HEK293 (cell line): Measurements from ENCODE around the gene MST1R.

Experiments
- HOXD13 ChIP-seq: sonication (generic); formaldehyde crosslinking; IDR thresholded peaks from 2 replicates; pipeline ENCODE4 v1.8.0; 2022; ENCODE audit warnings: missing genetic modification reagents, borderline replicate concordance
- MYNN ChIP-seq: fragments of 450-650 bp; formaldehyde crosslinking; IDR thresholded peaks from 2 replicates; pipeline ENCODE4 v1.5.1; 2016; ENCODE audit warnings: missing biosample characterization, missing genetic modification characterization, borderline replicate concordance
- TCF7L2 ChIP-seq: IDR thresholded peaks from 2 replicates; pipeline ENCODE4 v1.6.1; 2011; ENCODE audit warnings: low read depth, mild to moderate bottlenecking, inconsistent platforms, low read length, moderate library complexity, borderline replicate concordance
- ZNF174 ChIP-seq: fragments of 450-650 bp; formaldehyde crosslinking; IDR thresholded peaks from 2 replicates; pipeline ENCODE4 v1.5.0; 2017; ENCODE audit warnings: missing biosample characterization, mild to moderate bottlenecking, missing genetic modification characterization
- ZNF426 ChIP-seq: fragments of 450-650 bp; formaldehyde crosslinking; IDR thresholded peaks from 2 replicates; pipeline ENCODE4 v1.5.1; 2017; ENCODE audit warnings: missing biosample characterization, missing genetic modification characterization, mild to moderate bottlenecking, inconsistent platforms, moderate library complexity
- ZNF776 ChIP-seq: fragments of 450-650 bp; formaldehyde crosslinking; IDR thresholded peaks from 2 replicates; pipeline ENCODE4 v1.5.0; 2017; ENCODE audit warnings: missing biosample characterization, missing genetic modification characterization, borderline replicate concordance
- TF ChIP-seq, protein P1 (sequence below): fragments of 450-650 bp; formaldehyde crosslinking; IDR thresholded peaks from 2 replicates; pipeline ENCODE4 v1.5.1; 2016; ENCODE audit warnings: missing biosample characterization, missing genetic modification characterization
- TF ChIP-seq, protein P2 (sequence below): fragments of 450-650 bp; formaldehyde crosslinking; IDR thresholded peaks from 2 replicates; pipeline ENCODE4 v1.5.1; 2017; ENCODE audit warnings: missing biosample characterization, missing genetic modification characterization
- TF ChIP-seq, protein P3 (sequence below): fragments of 450-650 bp; formaldehyde crosslinking; IDR thresholded peaks from 2 replicates; pipeline ENCODE4 v1.5.1; 2016; ENCODE audit warnings: missing biosample characterization, missing genetic modification characterization

DNA sequence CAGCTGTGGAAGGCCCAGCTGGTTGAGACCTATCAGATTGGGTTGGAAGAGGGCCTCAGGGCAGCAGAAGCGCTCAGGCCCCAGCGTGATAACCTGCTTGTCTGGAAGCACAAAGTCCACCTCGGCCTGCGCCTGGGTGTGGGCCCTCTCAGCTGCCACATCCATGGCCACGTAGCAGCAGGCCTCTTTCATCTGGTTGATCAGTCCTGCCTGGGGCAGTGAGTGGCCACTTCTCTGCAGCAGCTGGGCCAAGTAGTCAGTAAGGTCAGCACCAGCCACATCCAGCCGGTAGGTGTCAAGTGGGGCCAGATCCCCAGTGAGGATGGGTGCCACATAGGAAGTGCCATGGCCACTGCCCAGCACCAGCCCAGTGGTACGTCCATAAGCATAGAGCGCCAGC is 30.1 kb downstream of the MST1R start:
- no peak for TF ChIP-seq HOXD13 (CRISPR knock-in tag)
- TF ChIP-seq, protein P1, sequence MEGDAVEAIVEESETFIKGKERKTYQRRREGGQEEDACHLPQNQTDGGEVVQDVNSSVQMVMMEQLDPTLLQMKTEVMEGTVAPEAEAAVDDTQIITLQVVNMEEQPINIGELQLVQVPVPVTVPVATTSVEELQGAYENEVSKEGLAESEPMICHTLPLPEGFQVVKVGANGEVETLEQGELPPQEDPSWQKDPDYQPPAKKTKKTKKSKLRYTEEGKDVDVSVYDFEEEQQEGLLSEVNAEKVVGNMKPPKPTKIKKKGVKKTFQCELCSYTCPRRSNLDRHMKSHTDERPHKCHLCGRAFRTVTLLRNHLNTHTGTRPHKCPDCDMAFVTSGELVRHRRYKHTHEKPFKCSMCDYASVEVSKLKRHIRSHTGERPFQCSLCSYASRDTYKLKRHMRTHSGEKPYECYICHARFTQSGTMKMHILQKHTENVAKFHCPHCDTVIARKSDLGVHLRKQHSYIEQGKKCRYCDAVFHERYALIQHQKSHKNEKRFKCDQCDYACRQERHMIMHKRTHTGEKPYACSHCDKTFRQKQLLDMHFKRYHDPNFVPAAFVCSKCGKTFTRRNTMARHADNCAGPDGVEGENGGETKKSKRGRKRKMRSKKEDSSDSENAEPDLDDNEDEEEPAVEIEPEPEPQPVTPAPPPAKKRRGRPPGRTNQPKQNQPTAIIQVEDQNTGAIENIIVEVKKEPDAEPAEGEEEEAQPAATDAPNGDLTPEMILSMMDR (tag by site-specific recombination): no peak
- no peak for TF ChIP-seq ZNF174 (tag by site-specific recombination)
- TF ChIP-seq, protein P2, sequence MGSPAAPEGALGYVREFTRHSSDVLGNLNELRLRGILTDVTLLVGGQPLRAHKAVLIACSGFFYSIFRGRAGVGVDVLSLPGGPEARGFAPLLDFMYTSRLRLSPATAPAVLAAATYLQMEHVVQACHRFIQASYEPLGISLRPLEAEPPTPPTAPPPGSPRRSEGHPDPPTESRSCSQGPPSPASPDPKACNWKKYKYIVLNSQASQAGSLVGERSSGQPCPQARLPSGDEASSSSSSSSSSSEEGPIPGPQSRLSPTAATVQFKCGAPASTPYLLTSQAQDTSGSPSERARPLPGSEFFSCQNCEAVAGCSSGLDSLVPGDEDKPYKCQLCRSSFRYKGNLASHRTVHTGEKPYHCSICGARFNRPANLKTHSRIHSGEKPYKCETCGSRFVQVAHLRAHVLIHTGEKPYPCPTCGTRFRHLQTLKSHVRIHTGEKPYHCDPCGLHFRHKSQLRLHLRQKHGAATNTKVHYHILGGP (tag by site-specific recombination): no peak
- TF ChIP-seq TCF7L2: no peak
- no peak for TF ChIP-seq MYNN
- no peak for TF ChIP-seq ZNF426 (tag by site-specific recombination)
- no peak for TF ChIP-seq ZNF776 (tag by site-specific recombination)
- TF ChIP-seq, protein P3, sequence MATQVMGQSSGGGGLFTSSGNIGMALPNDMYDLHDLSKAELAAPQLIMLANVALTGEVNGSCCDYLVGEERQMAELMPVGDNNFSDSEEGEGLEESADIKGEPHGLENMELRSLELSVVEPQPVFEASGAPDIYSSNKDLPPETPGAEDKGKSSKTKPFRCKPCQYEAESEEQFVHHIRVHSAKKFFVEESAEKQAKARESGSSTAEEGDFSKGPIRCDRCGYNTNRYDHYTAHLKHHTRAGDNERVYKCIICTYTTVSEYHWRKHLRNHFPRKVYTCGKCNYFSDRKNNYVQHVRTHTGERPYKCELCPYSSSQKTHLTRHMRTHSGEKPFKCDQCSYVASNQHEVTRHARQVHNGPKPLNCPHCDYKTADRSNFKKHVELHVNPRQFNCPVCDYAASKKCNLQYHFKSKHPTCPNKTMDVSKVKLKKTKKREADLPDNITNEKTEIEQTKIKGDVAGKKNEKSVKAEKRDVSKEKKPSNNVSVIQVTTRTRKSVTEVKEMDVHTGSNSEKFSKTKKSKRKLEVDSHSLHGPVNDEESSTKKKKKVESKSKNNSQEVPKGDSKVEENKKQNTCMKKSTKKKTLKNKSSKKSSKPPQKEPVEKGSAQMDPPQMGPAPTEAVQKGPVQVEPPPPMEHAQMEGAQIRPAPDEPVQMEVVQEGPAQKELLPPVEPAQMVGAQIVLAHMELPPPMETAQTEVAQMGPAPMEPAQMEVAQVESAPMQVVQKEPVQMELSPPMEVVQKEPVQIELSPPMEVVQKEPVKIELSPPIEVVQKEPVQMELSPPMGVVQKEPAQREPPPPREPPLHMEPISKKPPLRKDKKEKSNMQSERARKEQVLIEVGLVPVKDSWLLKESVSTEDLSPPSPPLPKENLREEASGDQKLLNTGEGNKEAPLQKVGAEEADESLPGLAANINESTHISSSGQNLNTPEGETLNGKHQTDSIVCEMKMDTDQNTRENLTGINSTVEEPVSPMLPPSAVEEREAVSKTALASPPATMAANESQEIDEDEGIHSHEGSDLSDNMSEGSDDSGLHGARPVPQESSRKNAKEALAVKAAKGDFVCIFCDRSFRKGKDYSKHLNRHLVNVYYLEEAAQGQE (tag by site-specific recombination): no peak
